Mammary epithelial cell (primary cell): ENCODE results near the gene SKAP2.

Experiments
- EZH2 ChIP-seq: IDR thresholded peaks from 2 replicates; pipeline ENCODE4 v1.6.1; 2012; ENCODE audit warnings: low read length, inconsistent platforms, borderline replicate concordance
- TF ChIP-seq, protein P1 (sequence below), 2 donors: IDR thresholded peaks in 1 of 2; conservative IDR thresholded peaks in 1 of 2; 2 replicates each; pipeline ENCODE4 v1.5.1; 2011 to 2012; ENCODE audit warnings: inconsistent platforms in 2 of 2, low read length in 2 of 2, mild to moderate bottlenecking in 2 of 2, control low read depth in 1 of 2, low read depth in 1 of 2; ENCODE audit not compliant: insufficient read depth in 1 of 2; ENCODE audit errors: extremely low read depth in 1 of 2

DNA sequence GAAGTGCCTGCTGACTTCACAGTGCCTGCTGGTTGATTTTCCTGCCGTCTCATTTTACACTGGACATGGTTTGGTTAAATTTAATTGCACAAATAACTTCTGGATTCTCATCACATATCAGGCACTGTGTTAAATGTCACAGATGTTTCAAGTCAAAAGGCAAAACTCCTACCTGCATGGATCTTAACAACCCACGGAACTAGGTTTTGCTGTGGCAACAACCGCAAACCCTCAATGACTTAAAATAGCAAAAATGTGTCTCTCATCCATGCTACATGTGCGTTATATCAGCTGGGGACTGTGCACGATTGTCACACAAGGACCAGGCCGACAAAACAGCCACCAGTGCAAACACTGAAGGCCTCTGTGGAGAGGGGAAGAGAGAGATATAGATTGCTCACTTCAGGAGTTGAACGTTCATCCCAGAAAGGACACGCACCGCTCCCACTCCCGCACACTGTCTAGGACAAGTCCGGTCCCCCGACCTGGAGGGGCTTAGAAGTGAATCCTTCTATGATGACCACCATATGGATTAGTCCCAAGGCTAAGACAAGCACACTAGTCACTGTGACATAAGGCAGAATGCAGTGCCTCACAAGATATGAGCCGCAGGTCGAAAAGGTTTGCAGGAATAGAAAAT, 233.3 kb downstream of the SKAP2 start:
- TF ChIP-seq, protein P1, sequence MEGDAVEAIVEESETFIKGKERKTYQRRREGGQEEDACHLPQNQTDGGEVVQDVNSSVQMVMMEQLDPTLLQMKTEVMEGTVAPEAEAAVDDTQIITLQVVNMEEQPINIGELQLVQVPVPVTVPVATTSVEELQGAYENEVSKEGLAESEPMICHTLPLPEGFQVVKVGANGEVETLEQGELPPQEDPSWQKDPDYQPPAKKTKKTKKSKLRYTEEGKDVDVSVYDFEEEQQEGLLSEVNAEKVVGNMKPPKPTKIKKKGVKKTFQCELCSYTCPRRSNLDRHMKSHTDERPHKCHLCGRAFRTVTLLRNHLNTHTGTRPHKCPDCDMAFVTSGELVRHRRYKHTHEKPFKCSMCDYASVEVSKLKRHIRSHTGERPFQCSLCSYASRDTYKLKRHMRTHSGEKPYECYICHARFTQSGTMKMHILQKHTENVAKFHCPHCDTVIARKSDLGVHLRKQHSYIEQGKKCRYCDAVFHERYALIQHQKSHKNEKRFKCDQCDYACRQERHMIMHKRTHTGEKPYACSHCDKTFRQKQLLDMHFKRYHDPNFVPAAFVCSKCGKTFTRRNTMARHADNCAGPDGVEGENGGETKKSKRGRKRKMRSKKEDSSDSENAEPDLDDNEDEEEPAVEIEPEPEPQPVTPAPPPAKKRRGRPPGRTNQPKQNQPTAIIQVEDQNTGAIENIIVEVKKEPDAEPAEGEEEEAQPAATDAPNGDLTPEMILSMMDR (conservative IDR thresholded peaks at IDR 0.05 in 1 of 2, IDR thresholded peaks at IDR 0.05 in 1 of 2; ENCODE audit: extremely low read depth in 1 of 2, insufficient read depth in 1 of 2, low read depth in 1 of 2, low read length in 2 of 2) = no peak
- no peak for TF ChIP-seq EZH2
